Glomerular visceral epithelial cell (primary cell): Measurements from ENCODE around the gene CYP24A1.

Experiments used
- DNase-seq: peaks from one replicate; pipeline ENCODE4 v3.0.0-alpha.2; 2016; ENCODE audit errors: extremely low spot score

The CYP24A1 gene

DNA sequence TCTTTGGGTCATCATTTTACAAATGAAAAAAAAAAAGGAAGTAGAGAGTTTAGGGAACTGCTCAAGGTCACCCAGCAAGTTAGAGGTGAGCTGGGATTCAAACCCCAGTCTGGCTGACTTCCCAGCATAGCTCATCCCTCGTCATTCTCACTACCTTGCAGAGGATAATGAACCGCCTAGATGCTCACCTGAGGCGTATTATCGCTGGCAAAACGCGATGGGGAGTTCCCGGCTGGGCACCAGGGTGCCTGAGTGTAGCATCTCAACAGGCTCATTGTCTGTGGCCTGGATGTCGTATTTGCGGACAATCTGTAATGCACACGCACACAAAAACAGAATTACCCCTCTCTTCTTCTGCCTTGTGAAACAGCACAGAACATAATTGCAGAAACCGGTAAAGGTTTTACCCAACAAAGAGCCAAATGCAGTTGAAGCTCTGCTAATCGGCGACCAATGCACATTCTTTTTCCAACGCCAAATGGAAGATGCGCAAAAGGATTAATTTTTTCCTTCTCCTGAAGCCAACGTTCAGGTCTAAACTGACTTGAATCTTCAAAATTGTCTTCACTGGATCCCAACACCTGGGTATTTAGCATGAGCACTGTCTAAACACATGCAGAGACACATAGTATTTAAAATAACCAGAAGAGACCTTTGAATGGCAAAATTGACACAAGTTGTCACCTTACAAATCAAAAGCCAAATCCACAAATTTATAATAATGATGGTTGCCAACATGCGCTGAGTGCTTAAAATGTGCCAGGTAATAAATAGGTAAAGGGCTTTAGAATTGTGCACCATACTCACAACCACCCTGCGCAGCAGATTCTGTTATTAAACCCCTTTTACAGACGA lies 16.6 kb downstream of the CYP24A1 start:
- DNase-seq, result no peak

DNA sequence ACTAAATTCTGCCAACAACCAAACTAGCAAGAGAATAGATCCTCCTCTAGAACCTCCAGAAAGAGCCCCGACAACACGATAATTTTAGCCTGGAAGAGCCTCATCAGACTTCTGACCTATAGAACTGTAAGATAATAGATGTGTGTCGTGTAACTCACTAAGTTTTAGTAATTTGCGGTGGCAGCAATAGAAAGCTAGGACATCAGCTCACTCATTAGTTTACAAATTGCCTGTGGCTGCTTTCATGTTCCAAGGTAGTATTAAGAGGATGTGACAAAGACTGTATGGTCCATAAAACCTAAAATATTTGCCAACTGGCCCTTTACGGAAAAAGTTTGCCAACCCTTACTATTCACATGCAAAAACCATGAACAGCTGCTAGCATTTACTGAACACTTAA lies 17.3 kb downstream of the CYP24A1 start:
- no peak for DNase-seq

DNA sequence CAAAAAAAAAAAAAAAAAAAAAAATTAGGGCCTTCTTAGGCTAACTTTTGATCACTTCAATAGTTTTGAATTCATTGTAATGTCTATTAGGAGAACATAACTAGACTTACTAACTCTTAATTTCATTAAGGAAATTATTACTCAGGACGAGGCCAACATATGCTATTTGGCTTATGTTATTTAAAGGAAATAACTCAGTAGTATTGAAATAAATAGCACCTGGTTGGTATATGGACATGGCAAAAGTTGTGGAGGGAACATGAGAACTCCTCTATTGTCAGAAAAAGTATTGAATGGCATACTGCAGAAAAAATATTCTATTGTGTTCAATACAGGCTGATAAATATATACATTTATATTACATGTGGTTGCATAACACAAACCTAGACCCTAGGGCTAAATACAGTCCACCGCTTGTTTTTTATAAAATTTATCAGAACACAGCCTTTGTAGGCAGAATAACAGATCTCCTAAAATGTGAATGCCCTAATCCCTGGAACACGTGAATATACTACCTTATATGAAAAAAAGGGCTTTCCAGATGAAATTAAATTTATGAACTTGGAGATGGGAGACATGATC lies 18.0 kb downstream of the CYP24A1 start:
- no peak for DNase-seq

DNA sequence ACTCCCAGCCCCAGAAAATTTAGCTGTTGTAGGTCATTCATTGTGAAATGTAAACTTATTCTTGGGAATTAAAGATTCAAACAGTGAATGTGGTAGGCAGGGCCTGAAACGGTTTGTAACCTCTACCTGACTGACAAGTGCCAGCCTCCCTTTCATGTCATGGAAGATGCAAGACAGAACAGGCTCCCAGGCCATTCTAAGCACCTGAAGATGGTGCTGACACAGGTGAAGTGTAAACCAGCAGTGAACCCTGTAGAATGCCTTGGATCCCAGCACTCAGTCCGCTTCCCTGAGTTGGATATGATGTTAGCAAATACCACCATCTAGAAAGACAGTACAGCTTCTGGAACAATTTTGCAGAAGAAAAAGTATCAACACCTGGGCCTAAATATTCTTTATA lies 19.3 kb downstream of the CYP24A1 start:
- DNase-seq, result no peak

DNA sequence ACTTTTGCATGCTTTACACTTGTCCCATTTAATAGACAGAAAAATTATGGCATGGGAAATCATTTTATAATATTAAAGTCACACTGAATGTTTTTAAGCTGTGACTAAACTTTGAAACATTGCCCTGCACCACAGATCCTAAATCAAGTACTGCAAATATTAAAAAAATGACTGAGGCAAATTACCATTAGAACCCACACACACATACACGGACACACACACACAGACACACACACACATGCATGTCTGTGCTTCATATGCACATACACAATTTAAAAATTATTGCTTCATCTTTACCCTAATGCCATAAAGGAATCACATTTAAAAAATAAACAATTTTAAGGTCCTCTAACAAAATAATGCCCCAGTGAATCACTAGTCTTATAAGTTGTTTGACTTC lies 19.9 kb downstream of the CYP24A1 start:
- no peak for DNase-seq

DNA sequence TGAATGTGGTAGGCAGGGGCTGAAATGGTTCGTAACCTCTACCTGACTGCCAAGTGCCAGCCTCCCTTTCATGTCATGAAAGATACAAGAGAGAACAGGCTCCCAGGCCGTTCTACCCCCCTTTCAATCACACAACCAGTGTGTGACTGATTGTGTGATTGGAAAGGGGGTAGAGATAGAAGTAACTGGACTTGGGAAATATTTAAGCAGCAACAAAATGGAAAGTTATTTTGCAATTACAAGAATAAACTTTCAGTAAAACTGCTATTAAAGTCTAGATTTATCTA lies 20.8 kb downstream of the CYP24A1 start:
- no peak for DNase-seq

DNA sequence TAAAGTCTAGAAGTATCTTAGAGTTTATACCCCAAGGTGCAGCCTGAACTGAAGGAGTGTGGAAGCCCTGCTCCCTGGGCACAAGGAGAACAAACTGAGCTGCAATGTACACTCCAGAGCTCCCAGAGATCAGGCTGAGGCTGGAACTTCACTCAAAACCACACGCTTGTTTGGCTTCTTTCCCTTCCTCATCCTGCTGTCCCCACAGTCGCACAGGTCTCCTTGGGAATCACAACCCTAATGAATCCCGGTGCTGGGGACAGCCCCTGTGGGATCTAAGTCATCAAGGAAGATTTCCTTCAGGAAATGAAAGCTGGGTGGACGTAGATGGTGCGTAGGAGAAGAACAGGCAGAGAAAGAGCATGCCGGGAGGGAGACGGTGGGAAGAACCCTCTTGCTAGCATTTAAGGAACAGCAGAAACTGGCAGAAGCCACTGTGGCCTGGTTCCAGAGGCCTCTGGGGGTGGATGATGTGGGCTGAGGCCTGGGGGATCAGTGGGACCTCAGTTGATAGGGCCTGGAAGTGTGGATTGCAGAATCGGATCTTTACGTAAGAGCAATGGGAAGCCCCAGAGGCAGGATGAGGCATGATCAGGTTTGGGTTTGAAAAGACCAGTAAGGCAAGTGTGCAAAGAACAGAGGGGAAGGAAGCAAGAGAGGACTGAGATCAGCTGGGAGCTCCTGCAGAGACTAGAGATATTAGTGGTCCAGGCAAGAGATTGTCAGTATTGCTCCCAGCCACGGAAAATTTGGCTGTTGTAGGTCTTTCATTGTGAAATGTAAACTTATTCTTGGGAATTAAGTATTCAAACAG lies 21.4 kb downstream of the CYP24A1 start:
- DNase-seq, result no peak

DNA sequence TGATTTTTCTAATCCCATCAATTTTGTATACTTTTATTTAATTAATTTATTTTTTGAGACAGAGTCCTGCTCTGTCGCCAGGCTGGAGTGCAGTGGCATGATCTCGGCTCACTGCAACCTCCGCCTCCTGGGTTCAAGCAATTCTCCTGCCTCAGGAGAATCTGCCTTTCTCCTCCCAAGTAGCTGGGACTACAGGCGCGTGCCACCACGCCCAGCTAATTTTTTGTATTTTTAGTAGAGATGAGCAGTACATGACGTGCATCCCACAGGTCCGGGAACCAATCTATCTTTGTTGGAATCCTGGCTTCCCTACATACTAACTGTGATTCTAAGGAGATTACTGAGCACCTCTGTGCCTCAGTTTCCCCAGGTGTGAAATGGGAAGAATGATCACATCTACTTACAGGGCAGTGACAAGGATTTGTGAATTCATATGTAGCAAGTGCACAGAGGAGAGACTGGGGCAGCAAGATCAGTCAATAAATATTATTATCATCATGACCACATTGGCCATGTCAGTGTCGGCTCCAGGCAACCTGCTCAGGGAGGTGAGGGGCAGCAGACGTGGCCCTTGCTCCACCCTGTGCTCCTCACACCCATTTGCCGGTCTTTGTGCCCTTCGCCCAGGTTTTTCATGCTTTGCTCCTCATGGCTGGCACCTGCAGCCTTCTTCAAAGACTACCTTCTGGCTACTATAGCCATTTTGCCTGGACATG lies 22.1 kb downstream of the CYP24A1 start:
- no peak for DNase-seq

DNA sequence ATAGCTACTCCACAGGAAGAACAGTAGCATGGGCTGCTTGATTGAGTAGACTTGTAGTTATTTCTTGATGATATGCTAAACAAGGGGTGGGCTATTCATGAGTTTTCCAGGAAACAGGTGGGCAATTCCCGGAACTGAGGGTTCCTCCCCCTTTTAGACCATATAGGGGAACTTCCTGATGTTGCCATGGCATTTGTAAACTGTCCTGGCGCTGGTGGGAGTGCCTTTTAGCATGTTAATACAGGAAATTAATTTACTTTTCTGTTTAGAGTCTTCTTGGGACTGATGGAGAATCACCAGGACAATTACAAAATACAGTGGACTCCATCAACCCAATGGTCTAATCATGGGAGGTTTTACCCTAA lies 22.7 kb downstream of the CYP24A1 start:
- DNase-seq, result no peak

DNA sequence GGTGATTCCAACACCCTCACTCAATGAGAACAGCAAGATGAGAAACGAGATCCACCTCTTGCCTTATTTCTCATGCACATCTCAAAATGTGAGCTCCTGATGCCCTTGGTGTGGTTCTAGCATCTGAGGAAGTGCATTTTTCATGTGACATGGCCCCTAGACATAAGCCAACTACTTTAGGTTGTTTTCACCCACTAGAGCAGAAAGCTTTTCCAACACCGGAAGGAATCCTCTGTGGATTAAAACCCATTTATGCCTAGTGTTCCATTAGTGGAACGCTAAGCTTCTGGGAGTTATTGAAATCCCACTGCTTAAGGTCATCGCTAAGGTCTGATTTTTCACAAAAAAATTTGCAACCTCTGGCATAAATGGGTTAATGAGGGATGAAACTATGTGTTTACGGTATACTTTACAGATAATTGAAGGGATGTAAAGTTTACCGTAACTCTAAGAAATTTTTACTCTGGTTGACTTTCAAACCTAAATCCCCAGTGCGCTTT lies 24.0 kb downstream of the CYP24A1 start:
- DNase-seq, result no peak

DNA sequence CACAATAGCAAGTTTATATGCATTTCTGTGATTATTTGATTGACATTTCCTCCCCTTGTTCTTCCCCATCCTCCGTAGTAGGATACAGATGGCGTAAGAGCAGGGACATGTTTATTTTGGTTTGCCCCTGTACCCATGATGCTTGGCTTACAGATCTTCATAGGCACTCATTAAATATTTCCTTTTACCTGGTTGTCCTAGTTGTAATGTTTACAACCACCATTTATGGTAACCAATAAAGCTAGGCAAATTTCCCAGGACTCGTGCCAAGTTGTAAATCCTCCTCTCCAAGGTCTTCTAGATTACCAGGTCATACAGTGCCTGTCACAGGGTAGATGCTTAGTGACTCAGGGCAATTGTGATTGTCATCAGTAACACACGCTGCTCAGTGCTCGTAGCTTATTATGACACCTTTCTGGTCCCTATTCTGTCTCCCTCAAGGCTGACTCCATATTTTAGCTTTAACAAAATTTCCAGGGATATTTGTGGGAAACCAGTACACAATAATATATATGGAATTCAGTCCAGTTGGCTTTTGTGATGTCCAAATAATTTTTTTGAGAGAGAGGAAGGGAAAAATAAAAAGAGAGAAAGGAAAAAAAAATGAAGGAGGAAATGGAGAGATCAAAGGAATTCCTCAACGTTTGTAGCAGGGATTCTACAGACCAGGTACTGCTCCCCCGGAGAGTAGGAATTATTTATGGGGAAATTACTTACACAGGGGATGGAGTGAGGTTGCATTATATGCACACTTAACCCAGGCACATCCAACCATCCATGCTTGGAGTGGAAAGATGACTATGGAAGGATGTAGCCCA lies 24.6 kb downstream of the CYP24A1 start:
- no peak for DNase-seq

DNA sequence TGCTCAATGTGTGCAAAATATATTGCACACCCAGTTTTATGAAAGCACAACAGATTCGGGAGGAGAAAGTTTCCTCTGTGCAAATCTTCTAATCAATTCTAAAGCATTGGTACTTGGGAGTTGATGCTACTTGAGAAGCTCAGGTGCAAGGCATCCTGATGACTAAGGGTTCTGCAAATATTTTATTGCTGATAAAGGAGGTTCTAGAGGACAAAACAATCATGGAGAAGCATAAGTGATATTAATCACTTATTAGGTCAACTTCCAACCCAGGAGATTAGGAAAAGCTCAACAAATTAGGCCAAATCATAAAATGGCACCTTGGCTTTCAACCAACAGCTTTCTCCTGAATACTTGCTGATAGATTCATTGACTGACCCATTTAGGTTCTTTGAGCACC lies 27.1 kb downstream of the CYP24A1 start:
- DNase-seq, result no peak

DNA sequence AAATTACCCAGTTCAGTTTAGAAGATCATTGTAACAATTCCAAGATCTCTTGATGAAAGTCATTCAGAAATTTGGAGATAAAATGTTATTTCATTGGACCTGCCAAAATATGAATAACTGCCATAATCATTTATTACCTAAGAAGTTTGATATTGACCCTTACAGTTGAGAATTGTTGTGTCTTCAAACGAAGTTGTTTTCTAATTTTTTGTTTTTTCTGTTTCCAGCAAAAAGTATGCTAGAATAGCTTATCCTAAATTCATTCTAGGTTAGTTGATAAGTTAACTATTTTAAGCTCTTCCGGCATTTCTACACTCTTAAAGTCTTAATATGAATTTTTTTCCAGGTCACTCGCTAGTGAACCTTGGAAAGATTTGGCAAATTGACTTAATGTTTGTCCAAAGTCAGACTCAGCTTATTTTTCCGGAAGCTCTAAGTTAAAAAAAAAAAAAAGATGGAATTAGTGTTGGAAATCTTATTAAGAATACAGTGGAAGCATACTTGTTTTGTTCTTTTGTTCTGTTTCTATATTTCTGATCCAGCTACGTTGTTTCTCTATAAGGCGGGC lies 28.9 kb downstream of the CYP24A1 start:
- DNase-seq, result no peak

DNA sequence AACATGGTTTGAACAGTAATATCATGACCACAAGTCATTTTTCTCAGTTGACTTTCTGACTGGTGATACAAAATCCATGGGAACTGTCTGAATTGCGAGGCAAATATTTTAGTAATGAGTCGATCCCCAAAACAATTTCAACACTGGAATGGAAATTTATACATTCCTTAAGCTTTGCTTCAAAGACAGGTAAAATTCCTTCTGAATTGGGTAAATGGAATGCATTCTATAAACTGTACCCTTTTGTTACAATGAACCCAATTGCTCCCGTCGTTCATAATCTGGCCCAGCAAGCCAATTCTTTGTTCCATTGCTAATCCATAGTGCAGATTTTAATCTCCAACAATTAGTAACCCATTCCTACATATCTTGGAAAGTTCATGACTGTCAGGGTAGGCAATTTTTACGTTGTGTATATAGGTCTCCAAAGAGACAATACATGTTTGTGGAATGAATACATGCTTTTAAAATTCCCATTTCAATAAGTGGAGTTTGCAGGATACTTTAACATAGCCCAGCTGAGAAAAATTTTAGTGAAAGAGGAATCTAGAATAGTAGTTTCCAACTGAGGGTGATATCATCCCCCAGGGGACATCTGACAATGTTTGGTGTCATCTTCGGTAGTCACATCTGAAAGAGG lies 32.7 kb downstream of the CYP24A1 start:
- DNase-seq, result peak; percentile 79

DNA sequence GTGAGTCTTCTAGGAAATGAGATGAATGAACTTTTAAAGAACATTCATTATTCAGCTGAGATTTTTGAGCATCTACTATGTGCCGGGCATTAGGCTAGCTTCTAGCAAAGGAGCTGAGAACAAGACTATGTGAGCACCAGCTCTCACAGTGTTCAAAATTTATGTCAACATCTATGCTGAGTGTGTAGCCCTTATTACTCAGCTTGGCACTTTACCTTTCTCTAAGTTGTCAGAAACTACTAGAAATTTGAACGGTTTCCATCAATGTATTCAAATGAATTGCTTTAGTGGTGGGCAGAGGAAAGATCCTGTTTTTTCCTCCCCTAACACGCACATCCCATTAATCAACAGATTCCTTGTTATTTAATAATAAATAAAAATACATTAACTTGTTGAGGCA lies 33.3 kb downstream of the CYP24A1 start:
- DNase-seq, result no peak

DNA sequence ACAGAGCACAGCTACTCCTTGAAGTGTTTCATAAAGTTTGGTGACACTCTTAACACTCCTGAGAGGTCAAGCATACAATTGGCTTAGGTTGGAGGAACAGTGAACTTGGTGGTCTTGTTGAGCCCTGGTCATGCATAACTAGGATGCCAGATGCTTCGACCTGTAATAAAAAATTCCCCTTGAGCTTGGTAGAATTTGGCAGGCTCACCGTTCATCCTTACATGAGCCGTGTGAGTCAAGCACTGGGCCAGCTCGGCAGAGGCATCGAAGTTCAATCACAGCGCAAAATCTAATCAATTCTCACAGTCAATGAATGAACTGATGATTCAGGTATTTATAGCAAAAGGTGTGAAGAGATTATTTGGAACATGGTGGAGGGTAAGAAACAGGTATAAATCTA lies 33.7 kb downstream of the CYP24A1 start:
- DNase-seq, result peak; percentile 77

DNA sequence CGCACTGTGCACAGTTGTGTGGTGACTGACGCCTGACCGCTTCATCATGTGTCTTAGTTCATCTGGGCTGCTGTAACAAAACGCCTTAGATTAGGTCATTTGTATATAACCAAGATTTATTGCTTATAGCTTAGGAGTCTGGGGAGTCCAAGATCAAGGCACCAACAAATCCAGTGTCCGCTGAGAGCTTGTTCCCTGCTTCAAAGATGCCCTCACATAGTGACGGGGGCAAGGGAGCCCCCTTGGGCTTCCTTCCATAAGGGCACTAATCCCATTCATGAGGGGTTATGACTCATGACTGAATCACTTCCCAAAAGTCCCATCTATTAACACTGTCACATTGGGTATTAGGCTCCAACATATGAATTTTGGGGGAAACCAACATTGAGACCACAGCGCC lies 34.6 kb downstream of the CYP24A1 start:
- DNase-seq, result peak; percentile 11

DNA sequence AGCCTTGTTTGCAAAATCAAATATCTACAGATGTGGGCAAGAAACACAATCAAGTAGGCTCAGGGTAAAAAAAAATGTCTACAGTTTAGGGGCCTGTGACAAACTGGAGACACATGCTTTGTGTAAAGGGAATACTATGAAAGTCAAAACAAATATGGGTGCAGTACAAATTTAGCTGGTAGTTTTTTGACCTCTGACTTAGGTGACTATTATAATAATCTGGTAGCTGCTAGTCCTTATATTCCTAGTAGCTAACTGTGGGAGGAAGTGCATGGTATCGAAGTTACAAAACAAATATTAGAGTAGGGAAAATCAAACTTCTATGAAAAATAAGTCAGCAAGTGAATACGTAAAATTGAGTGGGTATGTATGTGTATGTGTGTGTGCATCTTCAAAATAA lies 35.4 kb downstream of the CYP24A1 start:
- DNase-seq, result no peak

DNA sequence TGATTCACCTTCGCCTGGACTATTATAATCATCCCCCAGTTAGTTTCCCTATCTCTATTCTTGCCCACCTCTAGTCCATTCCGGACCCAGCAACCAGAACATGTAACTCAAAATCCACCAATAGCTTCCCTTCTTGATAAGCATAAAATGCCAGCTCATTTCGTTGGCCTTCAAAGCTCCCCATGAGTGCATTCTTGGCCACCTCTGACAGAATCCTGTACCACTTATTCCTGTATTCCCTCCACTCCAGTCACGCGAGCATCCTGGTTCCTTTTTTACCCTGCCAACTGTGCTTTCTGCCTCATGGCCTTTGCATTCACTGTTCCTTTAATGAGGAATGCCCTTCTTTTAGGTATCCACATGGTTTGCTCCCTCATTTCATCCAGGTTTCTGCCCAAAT lies 36.7 kb downstream of the CYP24A1 start:
- DNase-seq, result peak; percentile 82

DNA sequence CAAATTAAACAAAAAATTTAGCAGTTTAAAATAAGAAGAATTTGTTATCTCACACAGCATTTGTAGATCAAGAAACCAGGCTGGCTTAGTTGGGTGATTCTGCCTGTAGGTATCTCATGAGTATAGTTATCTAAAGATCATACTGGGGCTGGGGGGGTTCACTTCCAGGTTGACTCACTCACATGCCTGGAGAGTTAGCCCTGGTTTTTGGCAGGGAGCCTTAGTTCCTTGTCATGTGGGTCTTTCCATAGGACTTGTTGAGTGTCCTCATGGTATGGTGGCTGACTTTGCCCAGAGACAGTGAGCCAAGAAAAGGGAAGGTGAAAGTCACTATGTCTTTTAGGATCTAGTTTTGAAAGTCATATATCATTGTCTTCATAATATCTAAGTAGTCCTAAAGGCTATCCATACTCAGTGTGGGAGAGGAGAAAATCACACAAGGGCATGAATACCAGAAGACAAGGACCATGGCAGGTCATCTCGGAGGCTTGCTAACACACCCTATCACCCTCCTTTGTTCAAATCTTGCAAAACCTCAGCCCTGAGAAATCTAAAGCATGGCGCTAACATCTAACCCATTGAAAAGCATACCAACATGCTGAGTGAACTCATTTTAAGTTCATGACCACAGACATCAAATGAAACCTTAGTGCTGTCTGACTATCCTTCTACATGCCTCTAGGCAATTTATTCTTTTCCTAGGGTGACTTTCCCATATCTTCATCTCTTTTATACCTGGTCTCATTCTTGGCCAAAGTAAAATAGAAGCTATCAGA lies 39.2 kb downstream of the CYP24A1 start:
- peak; percentile 88 for DNase-seq
